H1 (cell line): ENCODE measurements around the gene DTWD1.

Experiments used
- FOSL1 ChIP-seq: IDR thresholded peaks from 2 replicates; pipeline ENCODE4 v1.6.1; 2011; ENCODE audit warnings: mild to moderate bottlenecking, low read depth, low read length, moderate library complexity; ENCODE audit not compliant: insufficient read depth
- GABPA ChIP-seq: IDR thresholded peaks from 2 replicates; pipeline ENCODE4 v1.6.1; 2011; ENCODE audit warnings: mild to moderate bottlenecking, low read length, moderate library complexity, borderline replicate concordance; ENCODE audit not compliant: insufficient read depth
- JUN ChIP-seq: IDR thresholded peaks from 2 replicates; pipeline ENCODE4 v1.6.1; 2011; ENCODE audit warnings: low read depth, mild to moderate bottlenecking, improper control_type of control experiment, low read length
- POLR2A ChIP-seq, 2 experiments: IDR thresholded peaks; 1 replicate in 1 of 2; 2 replicates in 1 of 2; pipeline ENCODE4 v1.6.1; 2011; ENCODE audit warnings: low read depth in 2 of 2, low read length in 2 of 2, mild to moderate bottlenecking in 2 of 2; ENCODE audit errors: control extremely low read depth in 1 of 2
- RAD21 ChIP-seq, 2 experiments: IDR thresholded peaks in 1 of 2; conservative IDR thresholded peaks in 1 of 2; 2 replicates each; pipeline ENCODE4 v1.6.1; 2011; ENCODE audit warnings: low read depth in 2 of 2, low read length in 2 of 2, improper control_type of control experiment in 1 of 2, inconsistent platforms in 1 of 2, mild to moderate bottlenecking in 1 of 2, moderate library complexity in 1 of 2

DNA sequence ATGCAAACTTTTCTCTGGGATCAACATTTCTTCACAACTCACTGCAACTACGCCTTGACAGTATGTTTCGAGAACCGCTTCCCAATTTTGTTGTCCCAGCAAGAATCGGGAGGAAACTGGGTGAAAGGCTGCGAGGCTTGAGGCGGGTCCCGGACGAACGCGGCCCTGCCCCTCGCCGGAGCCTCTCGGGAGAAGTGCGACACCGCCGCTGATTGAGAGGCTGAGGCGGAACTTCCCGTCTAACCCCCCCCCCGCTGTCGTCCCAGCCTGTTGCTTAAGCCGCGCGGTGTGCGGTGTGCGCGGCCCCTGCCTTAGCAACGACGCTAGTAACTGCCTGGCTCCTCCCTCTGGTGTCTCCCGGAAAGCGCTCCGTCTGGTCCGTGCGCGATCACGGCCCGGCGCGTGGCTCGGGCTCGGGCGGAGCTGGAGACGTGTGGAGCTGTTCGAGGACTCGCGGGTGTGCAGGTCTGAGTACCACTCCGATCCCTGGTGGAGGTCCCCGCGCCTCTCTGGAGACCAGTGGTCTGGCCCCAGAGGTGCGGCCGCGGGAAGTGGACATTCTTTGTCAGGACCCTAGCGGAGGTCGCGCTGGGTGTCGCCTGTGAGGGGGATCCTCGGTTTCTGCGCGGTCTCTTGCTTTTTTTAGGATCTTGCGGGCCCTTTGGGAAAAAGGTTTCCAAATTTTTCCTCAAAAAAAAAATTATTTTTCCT is at the start of gene DTWD1, which contains the start of gene FAM227B:
- TF ChIP-seq FOSL1 = no peak
- TF ChIP-seq JUN = no peak
- peak; percentile 77; the same call in 1 of the 2 replicates for TF ChIP-seq GABPA
- no peak; a peak in 1 of 4 replicates for TF ChIP-seq RAD21 (IDR thresholded peaks at IDR 0.05 in 1 of 2, conservative IDR thresholded peaks at IDR 0.05 in 1 of 2; ENCODE audit: low read depth in 2 of 2, low read length in 2 of 2)
- TF ChIP-seq POLR2A (IDR thresholded peaks at IDR 0.05; ENCODE audit: control extremely low read depth in 1 of 2, low read depth in 2 of 2, low read length in 2 of 2) = peak; percentile 85 to 90
